HCT116 (cell line): Measurements from ENCODE around the gene ZBTB20. TPM values are rescaled to one million over a fixed set of nuclear protein-coding genes. Genes with fewer than 3 reads are reported as not detected.

ENCODE experiments used
- ATAC-seq: fragments of 200-7000 bp; cut with Tn5 transposase; 2 replicates; pipeline ENCODE4 v1.9.1; 2020; ENCODE audit warnings: mild to moderate bottlenecking, moderate library complexity
- BruUV-seq: library from RNA; stranded (reverse); fragments of 400-500 nt; replicated peaks from 2 replicates; lab custom pipeline; 2021; lab: Mats Ljungman, UMichigan
- CTCF ChIA-PET: fragments of 300-600 bp; sonication (Branson Sonifier 250); formaldehyde crosslinking; loops from one replicate; lab custom pipeline; 2021; ENCODE audit warnings: antibody characterized with exemption; lab: Charles Lee
- POLR2A ChIA-PET: fragments of 300-600, 350-600 bp; sonication (Branson Sonifier 250); formaldehyde crosslinking; loops from one replicate; lab custom pipeline; 2021; ENCODE audit warnings: antibody characterized with exemption; lab: Charles Lee
- RAD21 ChIA-PET, 2 experiments: fragments of 300-600 bp; sonication (Branson Sonifier 250); formaldehyde crosslinking; loops; one replicate each; lab custom pipeline; 2023; ENCODE audit warnings: low total read pairs in 2 of 2; ENCODE audit not compliant: uncharacterized antibody in 2 of 2, unreplicated experiment in 2 of 2, low non-redundant PET in 1 of 2; lab: Charles Lee
- DNase-seq: peaks from one replicate; pipeline ENCODE4 v3.0.0-alpha.2; 2010; ENCODE audit warnings: low read depth, low spot score
- H2AFZ ChIP-seq: fragments of 200-600 bp; shearing (Covaris generic), sonication (generic); 2 replicates; pipeline ENCODE4 v1.6.1; 2017; ENCODE audit warnings: low read depth, mixed run types, mixed read lengths, antibody characterized with exemption, low read length; ENCODE audit not compliant: poor library complexity, severe bottlenecking
- H3K27ac ChIP-seq: 2 replicates; pipeline ENCODE4 v1.5.1; 2012; ENCODE audit warnings: low read depth, low read length
- H3K27me3 ChIP-seq: fragments of 200-600 bp; sonication (generic); 2 replicates; pipeline ENCODE4 v1.6.1; 2016; ENCODE audit warnings: mixed run types, low read length, mixed read lengths; ENCODE audit not compliant: insufficient read depth
- H3K36me3 ChIP-seq, 2 experiments: fragments of 200-500 bp in 1 of 2; fragments of 200-600 bp in 1 of 2; sonication (Bioruptor generic) in 1 of 2; sonication (generic) in 1 of 2; 2 replicates each; pipeline versions ENCODE4 v1.5.1 to v1.6.1; 2014 to 2016; ENCODE audit warnings: low read length in 2 of 2, inconsistent platforms in 1 of 2, mixed read lengths in 1 of 2, mixed run types in 1 of 2; ENCODE audit not compliant: insufficient read depth in 2 of 2, control insufficient read depth in 1 of 2
- H3K4me1 ChIP-seq, 2 experiments: fragments of 200-600 bp in 1 of 2; sonication (generic) in 1 of 2; 2 replicates each; pipeline versions ENCODE4 v1.5.1 to v1.6.1; 2012 to 2017; ENCODE audit warnings: low read length in 2 of 2, inconsistent platforms in 1 of 2, mild to moderate bottlenecking in 1 of 2, mixed read lengths in 1 of 2, mixed run types in 1 of 2, moderate library complexity in 1 of 2; ENCODE audit not compliant: insufficient read depth in 2 of 2, control insufficient read depth in 1 of 2
- H3K4me2 ChIP-seq: fragments of 200-600 bp; sonication (generic); 2 replicates; pipeline ENCODE4 v1.6.1; 2017; ENCODE audit warnings: mixed run types, low read length, mixed read lengths
- H3K4me3 ChIP-seq, 2 experiments: fragments of 200-600 bp in 1 of 2; sonication (generic) in 1 of 2; replicated peaks in 1 of 2; 2 replicates each; pipeline ENCODE4 v1.5.1; 2011 to 2016; ENCODE audit warnings: low read length in 2 of 2, control low read depth in 1 of 2, low read depth in 1 of 2, mild to moderate bottlenecking in 1 of 2, mixed read lengths in 1 of 2, mixed run types in 1 of 2
- H3K79me2 ChIP-seq: fragments of 200-600 bp; sonication (generic); 2 replicates; pipeline ENCODE4 v1.6.1; 2017; ENCODE audit warnings: mild to moderate bottlenecking, mixed run types, low read length, moderate library complexity, mixed read lengths; ENCODE audit not compliant: insufficient read depth
- H3K9ac ChIP-seq: fragments of 200-600 bp; sonication (generic); 2 replicates; pipeline ENCODE4 v1.6.1; 2016; ENCODE audit warnings: low read length, mixed read lengths
- H3K9me2 ChIP-seq: fragments of 200-600 bp; sonication (generic), shearing (Covaris generic); 2 replicates; pipeline ENCODE4 v1.6.1; 2017; ENCODE audit warnings: mixed run types, mild to moderate bottlenecking, moderate library complexity; ENCODE audit not compliant: insufficient read depth
- H3K9me3 ChIP-seq, 2 experiments: fragments of 200-500 bp in 1 of 2; fragments of 200-600 bp in 1 of 2; sonication (Bioruptor generic) in 1 of 2; sonication (generic) in 1 of 2; 2 replicates each; pipeline ENCODE4 v1.6.1; 2014 to 2017; ENCODE audit warnings: low read length in 2 of 2, mixed read lengths in 2 of 2, inconsistent platforms in 1 of 2, low read depth in 1 of 2, mild to moderate bottlenecking in 1 of 2, mixed run types in 1 of 2, moderate library complexity in 1 of 2; ENCODE audit not compliant: control insufficient read depth in 1 of 2, insufficient read depth in 1 of 2
- H4K20me1 ChIP-seq: fragments of 200-600 bp; sonication (generic), shearing (Covaris generic); 2 replicates; pipeline ENCODE4 v1.6.1; 2017; ENCODE audit warnings: mixed run types, mild to moderate bottlenecking, moderate library complexity; ENCODE audit not compliant: insufficient read depth
- CBX3 ChIP-seq: IDR thresholded peaks from 2 replicates; pipeline ENCODE4 v1.6.1; 2012; ENCODE audit warnings: low read depth
- CEBPB ChIP-seq: IDR thresholded peaks from 2 replicates; pipeline ENCODE4 v1.6.1; 2012; ENCODE audit warnings: low read depth
- CTCF ChIP-seq, 3 experiments: fragments of 200-600 bp in 1 of 3; sonication (generic) in 1 of 3; IDR thresholded peaks in 2 of 3; conservative IDR thresholded peaks in 1 of 3; 2 replicates each; pipeline ENCODE4 v1.5.1; 2012 to 2017; ENCODE audit warnings: low read depth in 2 of 3, low read length in 2 of 3, antibody characterized with exemption in 1 of 3, borderline replicate concordance in 1 of 3, control low read depth in 1 of 3, mild to moderate bottlenecking in 1 of 3, mixed read lengths in 1 of 3, mixed run types in 1 of 3, moderate library complexity in 1 of 3; ENCODE audit not compliant: insufficient read depth in 1 of 3
- EGR1 ChIP-seq: IDR thresholded peaks from 2 replicates; pipeline ENCODE4 v1.6.1; 2012; ENCODE audit warnings: low read depth
- EZH2 ChIP-seq: fragments of 200-600 bp; sonication (generic); IDR thresholded peaks from 2 replicates; pipeline ENCODE4 v1.6.1; 2017; ENCODE audit warnings: antibody characterized with exemption, mixed run types
- JUND ChIP-seq: IDR thresholded peaks from 2 replicates; pipeline ENCODE4 v1.6.1; 2012
- MAX ChIP-seq: IDR thresholded peaks from 2 replicates; pipeline ENCODE4 v1.6.1; 2012
- POLR2AphosphoS5 ChIP-seq: IDR thresholded peaks from 2 replicates; pipeline ENCODE4 v1.6.1; 2011; ENCODE audit warnings: mild to moderate bottlenecking, low read depth, low read length, moderate library complexity
- REST ChIP-seq: IDR thresholded peaks from 2 replicates; pipeline ENCODE4 v1.6.1; 2012; ENCODE audit warnings: low read depth
- SIN3A ChIP-seq: IDR thresholded peaks from 2 replicates; pipeline ENCODE4 v1.6.1; 2012; ENCODE audit warnings: low read depth
- SP1 ChIP-seq: IDR thresholded peaks from 2 replicates; pipeline ENCODE4 v1.6.1; 2012; ENCODE audit warnings: low read depth
- SRF ChIP-seq: IDR thresholded peaks from 2 replicates; pipeline ENCODE4 v1.6.1; 2012; ENCODE audit warnings: low read depth
- TCF7L2 ChIP-seq: IDR thresholded peaks from 2 replicates; pipeline ENCODE4 v1.7.0; 2011; ENCODE audit warnings: borderline replicate concordance, inconsistent platforms; ENCODE audit not compliant: insufficient read depth, insufficient read length; ENCODE audit errors: extremely low read depth
- ZBTB33 ChIP-seq: IDR thresholded peaks from 2 replicates; pipeline ENCODE4 v1.6.1; 2011; ENCODE audit warnings: mild to moderate bottlenecking, low read length, moderate library complexity; ENCODE audit not compliant: insufficient replicate concordance; ENCODE audit errors: extremely low read depth
- ZNF274 ChIP-seq: fragments of 200-500 bp; sonication (Bioruptor generic); IDR thresholded peaks from 2 replicates; pipeline ENCODE4 v1.6.1; 2014; ENCODE audit warnings: mild to moderate bottlenecking, low read depth, low read length, inconsistent platforms
- intact Hi-C: fragments of 100-400 bp; cut with micrococcal nuclease; formaldehyde crosslinking; loops from 2 replicates; pipeline ENCODE4 v1.10.0; 2022
- total RNA-seq: library from RNA; stranded (reverse); gene quantifications from one replicate; pipeline ENCODE4 v1.2.1, GENCODE V29; 2021; ENCODE audit not compliant: unreplicated experiment

ZBTB20 gene
- total RNA-seq, 1 experiment from 2014 or later, result 42.1 TPM

GRCh38 chr3:114660808-114661207 lies 486.3 kb downstream of the ZBTB20 start:
- RAD21 ChIA-PET, result no interaction called here
- H3K4me3 ChIP-seq, result no peak overlapping the region
- H3K9ac ChIP-seq, result no peak overlapping the region
- no peaks in the 10 kb centered on the region for H4K20me1 ChIP-seq
- peak overlapping the region; percentile 55 for H3K27ac ChIP-seq
- peaks cover 0 to 23% of the 10 kb centered on the region in 2 experiments; a peak in 2 of 4 replicates for H3K36me3 ChIP-seq
- POLR2A ChIA-PET, result no interaction called here
- intact Hi-C loops, result no loop called here
- BruUV-seq, result no TSS peak
- peaks cover 75% of the 10 kb centered on the region for H3K79me2 ChIP-seq
- TF ChIP-seq TCF7L2 (no peak), REST (no peak), ZBTB33 (no peak), MAX (no peak), JUND (no peak), EZH2 (no peak), POLR2AphosphoS5 (no peak), CEBPB (no peak), SRF (no peak), CBX3 (no peak), CTCF (IDR thresholded peaks at IDR 0.05 in 2 of 3, conservative IDR thresholded peaks at IDR 0.05 in 1 of 3; ENCODE audit: borderline replicate concordance in 1 of 3, insufficient read depth in 1 of 3, low read depth in 2 of 3, low read length in 2 of 3) (no peak), ZNF274 (no peak), EGR1 (no peak), SIN3A (no peak), SP1 (no peak)
- no peak overlapping the region for H3K4me2 ChIP-seq
- no peaks in the 10 kb centered on the region for H3K27me3 ChIP-seq
- no peak overlapping the region for H2AFZ ChIP-seq
- no peak for DNase-seq
- H3K9me3 ChIP-seq, result peaks cover 0 to 12% of the 10 kb centered on the region in 2 experiments; a peak in 1 of 4 replicates
- CTCF ChIA-PET, result interaction anchor here (1.7 kb wide), 1 partner anchor 12 kb away, joined by 4 read pairs; no protein-coding TSS in a partner anchor
- no peaks in the 10 kb centered on the region for H3K9me2 ChIP-seq
- no peak for ATAC-seq
- H3K4me1 ChIP-seq, result peaks cover 42 to 48% of the 10 kb centered on the region in 2 experiments; a peak in 3 of 4 replicates
